GM18507 (cell line): ENCODE data around the gene EFNB2.

ENCODE experiments used
- DNase-seq: peaks from one replicate; pipeline ENCODE4 v3.0.0; 2011; ENCODE audit warnings: low read depth; ENCODE audit not compliant: insufficient read length; ENCODE audit errors: extremely low spot score
- FAIRE-seq: peaks from 2 replicates; lab custom pipeline; 2011; peaks lifted over from hg19 to GRCh38; lab: Jason Lieb, UNC

The EFNB2 gene

GRCh38 chr13:106527826-106528225 is 7.6 kb downstream of the EFNB2 start:
- FAIRE-seq (no peak), DNase-seq (no peak)

- no peak for DNase-seq
- no peak for FAIRE-seq
Measured at GRCh38 chr13:106527445-106527801, 8.0 kb downstream of the EFNB2 start.

GRCh38 chr13:106526738-106527444 is 8.6 kb downstream of the EFNB2 start:
- no peak for DNase-seq
- no peak for FAIRE-seq

GRCh38 chr13:106525865-106526264 is 9.6 kb downstream of the EFNB2 start:
- no peak for DNase-seq
- FAIRE-seq = no peak

GRCh38 chr13:106524108-106524507 is 11.4 kb downstream of the EFNB2 start:
- FAIRE-seq (no peak), DNase-seq (no peak)

- FAIRE-seq (no peak), DNase-seq (no peak)
Measured at GRCh38 chr13:106523576-106523975, 11.9 kb downstream of the EFNB2 start.

- FAIRE-seq (no peak), DNase-seq (no peak)
Measured at GRCh38 chr13:106522898-106523525, 12.4 kb downstream of the EFNB2 start.

GRCh38 chr13:106522112-106522705 is 13.3 kb downstream of the EFNB2 start:
- FAIRE-seq (no peak), DNase-seq (no peak)

GRCh38 chr13:106521095-106521799 is 14.2 kb downstream of the EFNB2 start:
- DNase-seq (no peak), FAIRE-seq (no peak)

- FAIRE-seq (no peak), DNase-seq (no peak)
Measured at GRCh38 chr13:106520251-106521054, 15.0 kb downstream of the EFNB2 start.

- no peak for DNase-seq
- no peak for FAIRE-seq
Measured at GRCh38 chr13:106518512-106518911, 16.9 kb downstream of the EFNB2 start.

GRCh38 chr13:106517109-106517847 is 18.2 kb downstream of the EFNB2 start:
- DNase-seq = no peak
- no peak for FAIRE-seq

- DNase-seq (no peak), FAIRE-seq (no peak)
Measured at GRCh38 chr13:106515635-106516254, 19.7 kb downstream of the EFNB2 start.

- no peak for FAIRE-seq
- no peak for DNase-seq
Measured at GRCh38 chr13:106514928-106515634, 20.4 kb downstream of the EFNB2 start.

- DNase-seq (no peak), FAIRE-seq (no peak)
Measured at GRCh38 chr13:106513025-106513983, 22.2 kb downstream of the EFNB2 start.

GRCh38 chr13:106507560-106508274 is 27.7 kb downstream of the EFNB2 start:
- DNase-seq = no peak
- FAIRE-seq = peak; percentile 44
